Activated CD4-positive, alpha-beta T cell treated with anti-CD3 and anti-CD28 coated beads for 1 hour (primary cell): Measurements from ENCODE around the gene F2RL1.
A peak's percentile ranks its signal among the peaks of the same experiment; 100 is the strongest.
"Not testable (repeated sequence)": the region's sequence is repeated elsewhere in the genome, so short reads cannot be mapped to it uniquely, and the experiment has no call there.

ENCODE experiments used
- DNase-seq: peaks from one replicate; pipeline ENCODE4 v3.0.0-alpha.2; 2020

Gene F2RL1

GRCh38 chr5:76818844-76819831 is at the start of gene F2RL1:
F2RL1 (plus strand) TSS chr5:76819030; CDS start chr5:76819183, 153 bp downstream.
- DNase-seq = peak; percentile 35

GRCh38 chr5:76771041-76771440 is 47.8 kb upstream of the F2RL1 start:
- DNase-seq = not testable (repeated sequence)

GRCh38 chr5:76771705-76772405 is 47.0 kb upstream of the F2RL1 start:
- DNase-seq = no peak

- DNase-seq = no peak
Observed at GRCh38 chr5:76775921-76776320, 42.9 kb upstream of the F2RL1 start.

- no peak for DNase-seq
Observed at GRCh38 chr5:76776391-76776790, 42.4 kb upstream of the F2RL1 start.

- DNase-seq = not testable (repeated sequence)
Observed at GRCh38 chr5:76780616-76781015, 38.2 kb upstream of the F2RL1 start.

GRCh38 chr5:76781775-76782174 is 37.1 kb upstream of the F2RL1 start:
- no peak for DNase-seq

- DNase-seq = no peak
Observed at GRCh38 chr5:76782444-76782843, 36.4 kb upstream of the F2RL1 start.

- DNase-seq = no peak
Observed at GRCh38 chr5:76787237-76787636, 31.6 kb upstream of the F2RL1 start.

- no peak for DNase-seq
Observed at GRCh38 chr5:76788362-76788761, 30.5 kb upstream of the F2RL1 start.

GRCh38 chr5:76789275-76789674 is 29.6 kb upstream of the F2RL1 start:
- not testable (repeated sequence) for DNase-seq

GRCh38 chr5:76789991-76790581 is 28.7 kb upstream of the F2RL1 start:
- no peak for DNase-seq

- DNase-seq = no peak
Observed at GRCh38 chr5:76790632-76791290, 28.1 kb upstream of the F2RL1 start.

- no peak for DNase-seq
Observed at GRCh38 chr5:76791461-76791860, 27.4 kb upstream of the F2RL1 start.

- no peak for DNase-seq
Observed at GRCh38 chr5:76794871-76795270, 24.0 kb upstream of the F2RL1 start.

- no peak for DNase-seq
Observed at GRCh38 chr5:76799588-76799987, 19.2 kb upstream of the F2RL1 start.

- no peak for DNase-seq
Observed at GRCh38 chr5:76800579-76800978, 18.3 kb upstream of the F2RL1 start.

GRCh38 chr5:76801159-76801802 is 17.5 kb upstream of the F2RL1 start:
- DNase-seq = no peak

GRCh38 chr5:76801803-76802195 is 17.0 kb upstream of the F2RL1 start:
- no peak for DNase-seq

- no peak for DNase-seq
Observed at GRCh38 chr5:76804266-76804665, 14.6 kb upstream of the F2RL1 start.

- no peak for DNase-seq
Observed at GRCh38 chr5:76805821-76806505, 12.9 kb upstream of the F2RL1 start.

GRCh38 chr5:76807296-76807695 is 11.5 kb upstream of the F2RL1 start:
- no peak for DNase-seq
